Pancreas (tissue), 10 donors: ENCODE results near the gene GPR173. TPM values are rescaled to one million over a fixed set of nuclear protein-coding genes. Genes with fewer than 3 reads are reported as not detected.

Experiments
- ATAC-seq, 4 donors: fragments of 200-7000 bp; cut with Tn5 transposase; one replicate each; pipeline versions ENCODE4 v1.8.0 to v1.9.1; 2020; ENCODE audit warnings: mild to moderate bottlenecking in 4 of 4, moderate library complexity in 4 of 4
- DNase-seq, 6 donors: peaks; one replicate each; pipeline ENCODE4 v3.0.0-alpha.2; 2020
- FAIRE-seq: peaks from 2 replicates; lab custom pipeline; 2012; peaks lifted over from hg19 to GRCh38; lab: Jason Lieb, UNC
- H3K27ac ChIP-seq, 4 donors: fragments of 200-600 bp; sonication (generic); 1 replicate in 3 of 4; 2 replicates in 1 of 4; pipeline versions ENCODE4 v1.5.0 to v1.8.0; 2020
- H3K27me3 ChIP-seq, 4 donors: fragments of 200-600 bp; one replicate each; pipeline ENCODE4 v1.8.0; 2021
- H3K36me3 ChIP-seq, 3 donors: fragments of 200-600 bp; sonication (generic) in 1 of 3; one replicate each; pipeline versions ENCODE4 v1.5.0 to v1.8.0; 2020 to 2021
- H3K4me1 ChIP-seq, 3 donors: fragments of 200-600 bp; one replicate each; pipeline ENCODE4 v1.8.0; 2021
- H3K4me3 ChIP-seq, 4 donors: fragments of 200-600 bp; sonication (generic) in 2 of 4; one replicate each; pipeline versions ENCODE4 v1.5.0 to v1.8.0; 2020 to 2021
- H3K9me3 ChIP-seq, 4 donors: fragments of 200-600 bp; one replicate each; pipeline ENCODE4 v1.8.0; 2021
- WGBS, 2 donors: extraction: QIAGEN DNeasy Blood & Tissue Kit; methylation state at CpG; one replicate each; pipeline ENCODE4 v1.1.7; 2013; 5-methylcytosine and 5-hydroxymethylcytosine counted together
- intact Hi-C, 3 donors: fragments of 100-400 bp; cut with DNase I; formaldehyde crosslinking; loops; one replicate each; pipeline versions ENCODE4 v1.11.1 to v1.14.2; 2022
- polyA plus RNA-seq, 2 donors: library from polyadenylated mRNA; stranded (reverse); fragments of 200-250 nt; gene quantifications; one replicate each; pipeline ENCODE4 v1.2.3, GENCODE V29; 2013
- total RNA-seq, 6 donors: library from RNA; stranded (reverse); fragmentation: NEBNext Ultra II Directional in 4 of 6; extraction: Animal tissue kit (Norgen Biotek cat#: 25700) in 4 of 6; gene quantifications; one replicate each; pipeline versions ENCODE4 v1.2.1 to v1.2.4, GENCODE V29; 2021 to 2023
- TF ChIP-seq, protein P1 (sequence below), 4 donors: fragments of 200-600 bp; sonication (generic) in 3 of 4; IDR thresholded peaks; one replicate each; pipeline versions ENCODE4 v1.5.0 to v1.8.0; 2021; ENCODE audit warnings: antibody characterized with exemption in 4 of 4
- donor health status: healthy with polysubstance abuse.
- donor health status: DM: no; HTN: no; CAD: no; lungs with moderate emphysema.
- donor health status: DM: no; HTN: no; CAD: no.
- donor health status: control.
- donor health status: control.
- donor health status: Bipolar disorder and iron deficiency.
- donor health status: DM: yes; HTN: yes; CAD: no.
- donor health status: DM: no; HTN: no; CAD: no.
- donor health status: DM: no; HTN: no; CAD: no.
- donor health status: DM: yes; HTN: yes; CAD: no.

GPR173 gene
- total and polyA plus RNA-seq, 8 donors = 0.20 to 1.9 (median 0.54) TPM

- TF ChIP-seq, protein P1, sequence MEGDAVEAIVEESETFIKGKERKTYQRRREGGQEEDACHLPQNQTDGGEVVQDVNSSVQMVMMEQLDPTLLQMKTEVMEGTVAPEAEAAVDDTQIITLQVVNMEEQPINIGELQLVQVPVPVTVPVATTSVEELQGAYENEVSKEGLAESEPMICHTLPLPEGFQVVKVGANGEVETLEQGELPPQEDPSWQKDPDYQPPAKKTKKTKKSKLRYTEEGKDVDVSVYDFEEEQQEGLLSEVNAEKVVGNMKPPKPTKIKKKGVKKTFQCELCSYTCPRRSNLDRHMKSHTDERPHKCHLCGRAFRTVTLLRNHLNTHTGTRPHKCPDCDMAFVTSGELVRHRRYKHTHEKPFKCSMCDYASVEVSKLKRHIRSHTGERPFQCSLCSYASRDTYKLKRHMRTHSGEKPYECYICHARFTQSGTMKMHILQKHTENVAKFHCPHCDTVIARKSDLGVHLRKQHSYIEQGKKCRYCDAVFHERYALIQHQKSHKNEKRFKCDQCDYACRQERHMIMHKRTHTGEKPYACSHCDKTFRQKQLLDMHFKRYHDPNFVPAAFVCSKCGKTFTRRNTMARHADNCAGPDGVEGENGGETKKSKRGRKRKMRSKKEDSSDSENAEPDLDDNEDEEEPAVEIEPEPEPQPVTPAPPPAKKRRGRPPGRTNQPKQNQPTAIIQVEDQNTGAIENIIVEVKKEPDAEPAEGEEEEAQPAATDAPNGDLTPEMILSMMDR (IDR thresholded peaks at IDR 0.05) = no peak
- no peak overlapping the region for H3K4me3 ChIP-seq
- FAIRE-seq (no peak), DNase-seq (no peak), ATAC-seq (no peak)
- no peak overlapping the region for H3K27ac ChIP-seq
- H3K36me3 ChIP-seq = no peaks in the 10 kb centered on the region
- no peaks in the 10 kb centered on the region for H3K4me1 ChIP-seq
- intact Hi-C loops = no loop called here
- no peaks in the 10 kb centered on the region for H3K9me3 ChIP-seq
- 66 to 69% methylated on average over 6 of the region's 6 CpGs for WGBS, 2 donors
- peaks cover 0 to 11% (median 0%) of the 10 kb centered on the region in 4 donors for H3K27me3 ChIP-seq
Observed at GRCh38 chrX:53055244-53055849, 6.8 kb downstream of the GPR173 start.

DNA sequence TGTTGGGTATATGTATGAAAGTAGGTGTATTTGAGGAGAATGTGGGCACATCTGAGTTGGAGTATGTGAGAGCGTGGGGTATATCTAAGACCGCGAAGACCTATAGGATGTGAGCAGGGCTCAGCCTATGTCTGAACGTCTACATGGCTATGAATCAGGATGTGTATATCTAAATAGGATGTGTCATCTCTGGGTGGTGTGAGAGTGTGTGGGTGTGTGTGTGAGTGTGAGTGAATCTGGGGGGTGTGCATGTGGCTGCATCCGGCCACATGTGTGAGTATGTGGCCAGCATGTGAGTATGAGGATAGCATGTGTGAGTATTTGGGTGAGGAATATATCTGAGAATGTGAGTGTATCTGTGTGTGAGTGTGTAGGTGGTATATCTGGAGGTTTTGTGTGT, 7.7 kb downstream of the GPR173 start:
- H3K4me1 ChIP-seq = no peaks in the 10 kb centered on the region
- intact Hi-C loops = no loop called here
- H3K4me3 ChIP-seq = no peak overlapping the region
- H3K27ac ChIP-seq = no peak overlapping the region
- H3K27me3 ChIP-seq = peaks cover 0 to 11% (median 0%) of the 10 kb centered on the region in 4 donors
- 83 to 89% methylated on average over 5 of the region's 5 CpGs for WGBS, 2 donors
- no peaks in the 10 kb centered on the region for H3K36me3 ChIP-seq
- TF ChIP-seq, protein P1 (IDR thresholded peaks at IDR 0.05) = no peak
- DNase-seq (no peak), FAIRE-seq (no peak), ATAC-seq (no peak)
- H3K9me3 ChIP-seq = no peaks in the 10 kb centered on the region

DNA sequence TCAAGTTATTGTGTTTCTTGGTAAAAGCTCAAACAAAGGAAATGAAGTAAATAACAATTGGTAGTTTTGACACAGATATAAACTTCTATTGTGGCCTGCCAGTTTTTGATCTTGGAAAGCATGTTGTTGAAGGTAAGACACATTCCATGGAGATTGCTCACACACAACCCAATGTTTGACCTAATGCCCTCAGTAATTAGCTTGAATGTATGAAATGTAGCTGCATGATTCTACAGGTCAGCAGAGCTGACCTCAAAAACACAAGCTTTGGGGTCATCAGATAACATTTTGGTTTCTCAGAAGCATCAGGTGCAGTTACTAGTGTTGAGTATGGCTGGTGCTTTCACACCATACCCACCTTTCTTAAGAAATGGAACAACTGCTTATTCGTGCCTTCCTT, 16.5 kb downstream of the GPR173 start:
- ATAC-seq (no peak), FAIRE-seq (no peak), DNase-seq (no peak)
- peaks cover 0 to 18% (median 0%) of the 10 kb centered on the region in 4 donors for H3K27me3 ChIP-seq
- H3K4me1 ChIP-seq = no peaks in the 10 kb centered on the region
- H3K4me3 ChIP-seq = no peak overlapping the region
- 44 to 58% methylated on average over 1 of the region's 1 CpG for WGBS, 2 donors
- H3K9me3 ChIP-seq = no peaks in the 10 kb centered on the region
- intact Hi-C loops = no loop called here
- no peak overlapping the region for H3K27ac ChIP-seq
- no peaks in the 10 kb centered on the region for H3K36me3 ChIP-seq
- TF ChIP-seq, protein P1 (IDR thresholded peaks at IDR 0.05) = no peak

DNA sequence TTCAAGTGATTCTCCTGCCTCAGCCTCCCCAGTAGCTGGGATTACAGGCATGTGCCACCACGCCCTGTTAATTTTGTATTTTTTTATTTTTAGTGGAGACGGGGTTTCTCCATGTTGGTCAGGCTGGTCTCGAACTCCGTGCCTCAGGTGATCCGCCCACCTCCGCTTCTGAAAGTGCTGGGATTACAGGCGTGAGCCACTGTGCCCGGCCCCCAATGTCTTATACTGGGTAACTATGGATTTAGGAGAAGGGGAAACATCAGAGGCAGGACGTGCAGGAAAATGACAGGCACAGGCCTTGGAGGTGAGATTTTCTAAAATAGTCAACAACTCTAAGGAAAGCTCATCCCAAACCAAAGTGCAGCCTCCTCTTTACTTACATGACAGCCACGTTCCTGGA, 22.5 kb downstream of the GPR173 start:
- no peak for FAIRE-seq
- Histone ChIP-seq H3K9me3 (no peaks in the 10 kb centered on the region), H3K27me3 (peaks cover 0 to 23% (median 0%) of the 10 kb centered on the region in 4 donors), H3K4me3 (no peak overlapping the region), H3K36me3 (no peaks in the 10 kb centered on the region), H3K27ac (no peak overlapping the region), H3K4me1 (no peaks in the 10 kb centered on the region)
- 43 to 47% methylated on average over 10 of the region's 10 CpGs for WGBS, 2 donors
- DNase-seq = no peak
- TF ChIP-seq, protein P1 (IDR thresholded peaks at IDR 0.05) = no peak
- intact Hi-C loops = no loop called here
- no peak for ATAC-seq
